Kidney capillary endothelial cell (primary cell): ENCODE results near the gene ACCS.

Experiments
- DNase-seq: peaks from one replicate; pipeline ENCODE4 v3.0.0-alpha.2; 2018; ENCODE audit warnings: low spot score

ACCS gene

GRCh38 chr11:44090539-44090938 is 24.5 kb downstream of the ACCS start:
- DNase-seq: no peak

- DNase-seq: peak; percentile 62
Observed at GRCh38 chr11:44094260-44094868, 28.3 kb downstream of the ACCS start.

- peak; percentile 64 for DNase-seq
Observed at GRCh38 chr11:44095506-44096359, 29.7 kb downstream of the ACCS start, which contains the start of gene EXT2. TSS of gene EXT2 (plus strand) at chr11:44095678. CDS start at chr11:44107713, 12,035 bp downstream.

- peak; percentile 50 for DNase-seq
Observed at GRCh38 chr11:44096360-44097185, 30.5 kb downstream of the ACCS start.

- DNase-seq: no peak
Observed at GRCh38 chr11:44097821-44098220, 31.8 kb downstream of the ACCS start.

GRCh38 chr11:44101098-44101497 is 35.0 kb downstream of the ACCS start:
- no peak for DNase-seq

- DNase-seq: no peak
Observed at GRCh38 chr11:44104481-44105294, 38.6 kb downstream of the ACCS start.

GRCh38 chr11:44108260-44108659 is 42.2 kb downstream of the ACCS start:
- no peak for DNase-seq

GRCh38 chr11:44110231-44110679 is 44.2 kb downstream of the ACCS start:
- peak; percentile 50 for DNase-seq

GRCh38 chr11:44112091-44112821 is 46.2 kb downstream of the ACCS start:
- DNase-seq: no peak

- no peak for DNase-seq
Observed at GRCh38 chr11:44113018-44113417, 46.9 kb downstream of the ACCS start.

- no peak for DNase-seq
Observed at GRCh38 chr11:44113572-44113971, 47.5 kb downstream of the ACCS start.

GRCh38 chr11:44116234-44116830 is 50.3 kb downstream of the ACCS start:
- no peak for DNase-seq

- DNase-seq: no peak
Observed at GRCh38 chr11:44120169-44120568, 54.1 kb downstream of the ACCS start.

GRCh38 chr11:44125598-44125997 is 59.5 kb downstream of the ACCS start:
- peak; percentile 9 for DNase-seq

- no peak for DNase-seq
Observed at GRCh38 chr11:44126304-44126703, 60.2 kb downstream of the ACCS start.

GRCh38 chr11:44127130-44127529 is 61.1 kb downstream of the ACCS start:
- no peak for DNase-seq

- no peak for DNase-seq
Observed at GRCh38 chr11:44128729-44129128, 62.7 kb downstream of the ACCS start.

- DNase-seq: no peak
Observed at GRCh38 chr11:44130751-44131150, 64.7 kb downstream of the ACCS start.

- DNase-seq: peak; percentile 34
Observed at GRCh38 chr11:44133335-44133946, 67.4 kb downstream of the ACCS start.
